HG03521 (cell line): Measurements from ENCODE around the gene TBC1D16.

Source experiments
- ATAC-seq: cut with Tn5 transposase; IDR thresholded peaks from one replicate; pipeline ENCODE4 v1.9.1; 2021; ENCODE audit warnings: mild to moderate bottlenecking, moderate library complexity; ENCODE audit not compliant: unreplicated experiment

The TBC1D16 gene

DNA sequence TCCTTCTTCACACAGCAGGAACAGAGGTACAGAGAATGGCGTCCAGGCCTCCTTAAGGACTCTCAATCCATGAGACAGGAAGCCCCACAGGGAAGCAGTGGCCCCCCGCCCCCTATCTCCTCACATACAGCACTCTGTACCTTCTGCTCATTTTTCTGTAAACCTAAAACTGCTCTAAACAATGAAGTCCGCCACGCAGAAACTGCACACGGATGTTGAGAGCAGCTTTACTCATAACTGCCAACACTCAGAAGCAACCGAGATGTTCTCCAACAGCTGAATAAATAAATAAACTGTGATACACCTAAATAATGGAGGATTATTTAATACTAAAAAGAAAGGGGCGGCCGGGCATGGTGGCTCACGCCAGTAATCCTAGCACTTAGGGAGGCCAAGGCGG lies 9.9 kb downstream of the TBC1D16 start:
- no peak for ATAC-seq

DNA sequence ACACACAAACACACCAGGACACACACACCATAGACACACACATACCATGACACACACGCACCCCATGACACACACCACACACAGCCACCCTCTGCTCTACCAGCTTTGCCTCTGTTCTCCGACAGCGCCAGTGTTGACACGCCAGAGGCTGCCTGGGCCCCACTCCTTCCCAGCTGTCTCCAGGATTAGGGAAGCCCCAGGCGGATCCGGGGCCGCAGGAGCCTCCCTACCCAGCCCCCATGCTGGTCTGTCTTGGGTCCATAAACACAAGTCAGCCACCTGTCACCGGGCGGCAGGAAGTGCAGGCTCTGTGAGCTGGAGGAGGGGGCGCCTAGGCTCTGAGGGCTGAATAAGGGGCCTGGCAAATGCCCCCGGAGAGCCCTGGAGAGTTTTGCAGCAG lies 10.5 kb downstream of the TBC1D16 start:
- no peak for ATAC-seq

DNA sequence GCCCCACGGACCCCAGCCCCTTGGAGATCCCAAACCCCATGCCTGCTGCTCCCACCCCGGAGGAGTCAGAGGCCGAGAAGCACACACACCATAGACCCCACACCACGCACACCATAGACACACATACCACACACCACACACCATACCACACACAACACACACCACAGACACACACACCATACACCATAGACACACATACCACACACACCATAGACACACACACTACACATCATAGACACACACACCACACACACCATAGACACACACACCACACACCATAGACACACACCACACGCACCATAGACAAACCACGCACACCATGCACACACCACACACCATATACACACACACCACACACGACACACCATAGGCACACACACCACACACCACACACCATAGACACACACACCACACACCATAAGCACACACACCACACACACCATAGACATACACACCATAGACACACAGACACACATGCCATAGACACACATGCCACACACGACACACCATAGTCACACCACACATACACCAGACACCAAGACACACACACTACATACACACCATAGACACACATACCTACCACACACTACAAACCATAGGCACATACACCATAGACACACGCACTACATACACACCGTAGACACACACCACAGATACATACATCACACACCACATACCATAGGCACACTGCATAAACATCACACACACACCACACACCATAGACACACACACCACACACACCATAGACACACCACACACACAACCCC lies 11.3 kb downstream of the TBC1D16 start:
- no peak for ATAC-seq

DNA sequence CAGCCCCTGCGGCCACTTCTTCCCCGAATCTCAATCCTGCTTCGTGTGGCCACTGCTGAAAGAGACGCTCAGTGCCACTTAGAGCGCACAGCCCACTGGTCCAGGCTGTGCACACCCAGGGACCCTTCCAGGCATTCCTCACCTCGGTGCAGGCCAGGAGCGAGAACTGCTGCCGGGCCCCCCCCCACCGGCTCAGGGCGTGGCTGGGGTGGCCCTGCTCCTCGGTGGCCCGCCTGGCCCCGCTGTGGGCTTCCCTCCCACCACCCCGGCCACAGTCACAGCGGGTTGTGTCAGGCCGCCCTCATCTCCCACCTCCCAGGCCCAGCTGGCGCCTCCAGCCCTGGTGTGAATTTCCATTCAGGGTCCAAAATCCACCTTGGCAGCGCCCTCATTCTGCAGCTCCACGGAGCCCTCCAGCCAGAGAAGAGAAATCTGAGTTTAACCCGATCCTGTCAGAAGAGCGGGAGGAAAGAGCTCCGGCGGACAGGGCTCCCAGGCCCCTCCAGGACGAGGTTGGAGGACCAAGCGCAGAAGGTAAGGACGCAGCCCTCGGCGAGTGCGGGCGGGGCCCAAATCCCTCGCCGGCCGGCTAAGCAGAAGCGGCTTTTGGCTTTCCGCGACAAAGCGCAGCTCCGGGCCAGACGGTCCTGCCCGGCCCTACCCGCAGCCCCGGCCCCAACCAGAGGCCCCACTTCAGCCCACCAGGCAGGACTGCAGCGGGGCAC lies 12.0 kb downstream of the TBC1D16 start:
- ATAC-seq = no peak

DNA sequence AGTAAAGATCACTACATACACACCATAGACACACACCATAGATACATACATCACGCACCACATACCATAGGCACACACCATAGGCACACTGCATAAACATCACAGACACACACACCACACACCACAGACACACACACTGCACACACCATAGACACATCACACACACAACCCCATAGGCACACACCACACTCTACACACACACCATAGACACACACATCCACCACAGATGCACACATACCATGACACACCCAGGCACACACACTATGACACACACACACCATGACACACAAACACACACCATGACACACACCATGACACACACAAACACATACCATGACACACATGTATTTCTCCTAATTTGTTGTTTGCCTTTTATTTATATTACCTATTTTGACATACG lies 14.1 kb downstream of the TBC1D16 start:
- ATAC-seq = no peak

DNA sequence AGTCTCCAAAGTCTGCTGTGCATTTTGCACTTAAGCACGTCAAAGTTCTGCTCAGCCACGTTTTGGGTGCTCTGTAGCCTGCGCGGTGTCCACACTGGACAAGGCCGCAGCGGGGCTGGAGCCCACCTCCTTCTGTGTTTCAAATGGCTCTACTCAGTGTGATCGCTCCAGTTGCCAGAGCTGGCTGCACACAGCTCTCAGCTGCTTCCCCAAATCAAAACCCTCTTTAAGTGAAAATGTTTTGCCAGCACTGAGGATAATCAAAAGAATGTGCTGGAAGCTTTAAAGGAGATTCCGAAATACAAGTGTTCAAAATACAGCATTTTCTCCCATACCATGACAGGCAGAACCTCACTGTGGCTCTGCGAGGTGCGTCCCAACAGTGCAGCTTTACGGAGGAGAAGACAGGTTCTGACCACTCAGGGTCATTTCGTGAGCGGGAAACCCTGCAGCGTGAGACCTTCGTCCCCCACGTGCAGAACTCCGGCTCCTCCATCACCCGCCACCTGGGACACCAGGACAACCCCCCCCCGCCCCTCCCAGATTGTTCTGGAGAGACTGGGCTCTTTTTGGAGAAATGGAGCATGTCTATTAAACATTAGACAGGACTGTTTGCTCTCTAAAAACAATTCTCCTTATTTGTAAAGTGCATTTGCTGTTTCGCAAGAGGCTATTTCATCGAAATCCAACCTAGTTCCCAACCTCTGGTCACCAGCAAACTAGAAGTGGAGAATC lies 16.6 kb downstream of the TBC1D16 start:
- ATAC-seq = no peak

DNA sequence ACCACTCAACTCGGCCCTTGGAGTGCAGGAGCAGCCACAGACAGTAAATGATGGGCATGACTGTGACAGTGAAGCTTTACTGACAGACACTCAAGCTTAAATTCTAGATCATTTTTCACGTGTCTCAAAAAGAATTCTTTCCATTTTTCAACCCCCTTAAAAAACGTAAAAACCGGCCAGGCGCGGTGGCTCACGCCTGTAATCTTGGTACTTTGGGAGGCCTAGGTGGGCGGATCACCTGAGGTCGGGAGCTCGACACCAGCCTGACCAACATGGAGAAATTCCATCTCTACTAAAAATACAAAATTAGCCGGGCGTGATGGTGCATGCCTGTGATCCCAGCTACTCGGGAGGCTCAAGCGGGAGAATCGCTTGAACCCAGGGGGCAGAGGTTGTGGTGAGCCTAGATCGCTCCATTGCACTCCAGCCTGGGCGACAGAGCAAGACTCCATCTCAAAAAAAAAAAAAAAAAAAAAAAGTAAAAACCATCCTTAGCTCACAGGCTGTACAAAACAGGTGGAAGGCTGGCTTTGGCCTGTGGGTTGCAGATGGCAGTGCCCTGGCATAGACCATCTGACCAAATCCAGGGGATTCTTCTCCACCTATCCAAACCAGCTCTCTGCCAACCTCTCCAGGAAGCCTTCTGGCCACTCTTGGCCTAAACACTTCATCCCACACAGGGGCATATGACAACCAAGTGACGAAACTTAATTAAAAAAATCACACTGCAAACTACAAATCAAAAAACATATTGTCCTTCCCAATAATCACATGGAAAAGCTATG lies 18.3 kb downstream of the TBC1D16 start:
- ATAC-seq = no peak

DNA sequence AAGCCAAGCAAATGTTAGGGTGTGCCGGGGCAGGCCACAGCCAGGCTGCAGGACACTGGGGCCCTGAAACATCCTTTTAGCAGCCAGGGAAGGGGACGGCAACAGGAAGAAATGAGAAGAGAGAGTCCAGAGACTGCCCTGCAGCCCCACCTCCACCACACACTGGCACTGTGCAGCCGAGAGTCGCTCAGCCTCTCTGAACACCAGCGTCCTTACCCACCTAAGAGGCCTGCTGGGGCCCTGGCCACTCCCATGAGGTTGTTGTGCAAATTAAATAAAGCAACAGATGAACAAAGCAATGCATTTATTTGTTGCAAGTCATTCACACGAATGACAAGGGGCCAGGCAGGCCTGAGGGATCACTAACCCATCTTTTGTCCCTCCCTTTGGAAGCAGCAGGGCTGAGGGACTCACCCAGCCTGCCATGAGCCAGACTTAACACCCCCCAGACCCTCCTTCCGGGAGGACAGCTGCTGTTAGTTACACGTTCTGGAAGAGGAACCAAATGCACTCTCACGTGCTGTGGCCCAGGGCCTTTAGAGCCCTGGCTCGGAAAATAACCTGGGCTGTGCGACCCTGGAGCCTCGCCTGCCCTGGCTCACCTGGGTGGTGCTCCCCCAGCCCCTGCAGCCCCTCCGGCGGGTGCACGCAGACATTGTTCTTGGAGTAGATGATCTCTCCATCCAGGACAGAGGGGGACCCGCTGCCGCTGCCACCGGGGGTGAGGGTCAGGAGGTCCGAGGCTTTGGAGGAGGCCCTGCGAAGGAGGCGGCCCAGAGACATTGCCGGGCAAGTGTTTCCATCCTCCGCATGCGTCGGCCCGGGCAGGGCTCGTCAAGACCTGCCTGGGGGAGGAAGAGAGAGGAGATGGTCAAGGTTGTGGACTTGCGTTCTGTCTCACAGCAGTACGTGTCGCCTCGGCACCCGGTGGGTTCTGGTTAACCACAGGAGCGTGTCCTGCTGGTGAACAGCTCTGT lies 22.6 kb downstream of the TBC1D16 start:
- ATAC-seq = no peak

DNA sequence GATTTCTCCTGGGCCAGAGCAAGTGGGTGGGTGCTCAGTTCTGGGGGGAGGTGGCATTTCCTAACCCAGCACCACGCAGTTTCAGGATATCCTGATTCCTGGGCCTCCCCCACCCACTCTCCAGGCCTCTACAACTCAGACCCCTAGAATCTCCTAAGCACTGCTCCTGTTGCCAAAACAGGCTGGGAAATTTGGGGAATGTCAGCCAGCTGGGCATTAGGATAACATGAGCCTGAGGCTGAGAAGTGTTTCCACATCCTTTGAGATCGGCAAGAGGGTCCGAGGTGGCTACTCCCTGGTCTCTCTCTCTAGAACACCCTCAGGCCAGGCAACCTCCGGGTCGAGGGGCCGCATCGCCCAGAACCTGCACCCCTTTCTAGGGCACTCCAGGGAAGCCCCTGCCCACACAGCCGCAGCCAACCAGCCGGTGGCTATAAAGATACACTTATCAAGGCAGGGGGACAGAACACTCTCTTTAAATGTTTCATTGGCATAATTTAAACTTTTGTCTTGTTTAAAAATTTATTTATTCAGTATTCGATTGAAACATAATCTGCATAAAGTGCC lies 23.6 kb downstream of the TBC1D16 start:
- ATAC-seq = no peak

DNA sequence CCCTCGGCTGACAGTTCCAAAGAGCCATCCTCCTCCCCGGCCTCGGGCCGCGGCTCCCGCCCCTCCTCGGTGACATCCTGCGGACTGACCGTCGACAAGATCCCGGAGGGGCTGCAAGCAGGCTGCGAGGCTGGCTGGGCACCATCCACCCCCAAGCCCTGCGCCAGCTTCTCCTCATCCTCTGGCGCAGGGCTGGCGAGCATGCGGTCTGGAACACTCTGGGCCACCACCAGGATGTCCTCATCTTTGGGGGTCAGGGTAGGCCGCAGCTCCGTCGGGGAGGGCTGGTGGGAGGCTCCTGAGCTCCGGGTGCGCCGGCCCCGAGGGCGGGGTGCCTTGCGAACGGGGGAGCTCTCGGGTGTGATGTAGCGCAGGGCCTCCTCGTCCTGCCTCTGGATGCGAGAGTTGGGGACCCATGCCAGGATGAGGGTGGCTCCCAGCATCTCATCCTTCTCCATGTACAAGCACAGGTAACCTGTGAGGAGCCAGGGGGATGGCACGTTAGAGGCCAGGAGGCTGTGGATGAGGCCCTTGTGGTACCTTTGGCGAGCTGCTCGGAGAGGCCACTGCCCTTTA lies 25.3 kb downstream of the TBC1D16 start:
- no peak for ATAC-seq

DNA sequence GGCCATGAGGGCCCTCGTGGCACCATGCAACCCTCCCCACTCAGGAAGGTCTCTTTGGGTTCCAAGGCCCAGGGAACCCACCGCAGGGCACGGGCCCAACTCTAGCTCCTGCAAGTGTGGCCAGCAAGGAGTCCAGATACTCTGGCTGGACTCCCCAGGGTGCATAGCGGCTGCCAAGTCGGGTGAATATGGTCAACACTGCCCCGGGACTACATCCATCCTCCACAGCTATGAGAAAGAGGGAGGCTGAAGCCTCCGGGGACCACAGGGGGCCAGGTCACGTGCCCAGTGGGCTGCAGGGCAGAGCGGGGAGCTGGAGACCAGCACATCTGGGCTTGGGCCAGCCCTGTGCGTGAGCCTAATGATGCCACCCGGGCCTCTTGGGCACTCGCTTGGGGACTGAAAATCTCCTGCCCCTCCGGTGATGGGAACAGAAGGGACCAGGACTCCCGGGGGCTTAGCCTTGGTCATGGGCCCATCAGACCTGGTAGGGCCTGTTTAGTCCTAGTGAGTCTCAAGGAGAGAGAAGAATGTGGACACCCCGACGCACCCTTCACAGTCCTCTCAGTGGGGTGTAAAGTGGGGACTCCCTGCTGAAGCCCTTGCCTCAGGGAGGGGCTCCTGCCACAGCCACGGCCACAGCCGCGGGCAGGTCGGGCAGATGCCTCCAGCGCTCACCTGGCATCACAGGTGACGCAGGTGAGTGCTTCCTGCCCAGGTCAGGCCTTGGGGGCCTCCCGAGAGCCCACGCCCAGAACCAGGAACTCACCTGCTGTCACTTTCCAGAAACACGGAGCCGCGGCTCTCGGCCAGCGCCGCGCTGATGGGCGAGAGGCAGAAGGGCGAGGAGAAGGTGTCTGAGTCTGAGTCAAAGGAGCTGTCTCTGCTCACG lies 26.0 kb downstream of the TBC1D16 start:
- no peak for ATAC-seq

DNA sequence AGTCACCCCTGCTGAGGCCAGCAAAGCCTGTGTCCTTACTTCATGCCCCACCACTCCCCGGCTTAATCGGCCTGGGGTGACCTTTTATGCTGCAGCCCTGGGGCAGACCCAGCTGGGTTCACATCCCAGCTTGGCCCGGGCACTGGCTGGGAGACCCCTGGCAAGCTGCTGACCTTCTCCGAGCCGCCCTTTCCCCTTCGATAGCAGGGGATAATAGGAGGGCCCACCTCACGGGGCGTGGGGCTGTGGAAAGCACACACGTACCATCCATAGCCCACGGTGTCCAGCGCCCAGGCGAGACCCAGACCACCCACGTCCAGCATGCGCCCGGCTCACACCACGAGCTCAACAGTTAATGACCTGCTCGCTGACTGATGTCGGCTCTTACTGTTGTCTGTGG lies 26.8 kb downstream of the TBC1D16 start:
- ATAC-seq = no peak

DNA sequence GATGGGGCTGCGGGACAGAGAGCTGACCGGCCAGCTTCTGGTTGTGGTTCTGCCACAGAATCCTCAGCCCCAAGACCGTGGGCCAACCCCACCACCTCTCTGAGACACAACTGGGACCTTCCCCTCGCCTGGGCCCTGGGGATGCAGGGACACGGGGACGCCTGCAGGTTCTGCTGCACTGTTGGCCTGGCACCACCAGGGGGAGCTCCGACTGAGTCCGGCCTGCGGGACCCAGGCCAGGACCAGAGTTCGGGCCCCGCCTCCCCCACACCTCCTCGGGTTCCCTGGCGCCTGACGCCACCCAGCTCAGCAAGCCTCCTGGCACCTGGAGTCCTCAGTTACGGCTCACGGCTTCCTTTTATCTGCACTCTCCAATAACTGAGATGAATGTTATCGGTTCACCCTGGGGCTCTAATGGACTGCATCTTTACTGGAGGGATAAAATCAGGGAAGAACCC lies 27.3 kb downstream of the TBC1D16 start:
- ATAC-seq = no peak

DNA sequence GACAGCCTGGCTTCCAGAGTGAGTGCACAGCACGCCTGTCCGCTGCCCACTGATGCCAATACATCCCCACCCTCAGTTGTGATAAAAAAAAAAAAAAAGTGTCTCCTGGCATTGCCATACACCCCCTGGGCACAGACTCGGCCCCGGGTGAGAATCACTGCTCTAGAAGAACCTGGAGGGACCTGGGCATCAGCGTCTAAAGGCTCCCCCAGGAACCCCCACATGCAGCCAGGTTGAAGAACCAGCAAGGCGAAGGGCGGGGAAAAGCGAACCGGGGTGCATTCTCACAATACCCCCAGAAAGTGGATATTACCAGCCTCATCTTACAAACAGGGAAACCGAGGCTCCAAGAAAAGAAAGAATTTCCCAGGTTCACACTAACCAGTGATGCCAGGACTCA lies 27.7 kb downstream of the TBC1D16 start:
- no peak for ATAC-seq

DNA sequence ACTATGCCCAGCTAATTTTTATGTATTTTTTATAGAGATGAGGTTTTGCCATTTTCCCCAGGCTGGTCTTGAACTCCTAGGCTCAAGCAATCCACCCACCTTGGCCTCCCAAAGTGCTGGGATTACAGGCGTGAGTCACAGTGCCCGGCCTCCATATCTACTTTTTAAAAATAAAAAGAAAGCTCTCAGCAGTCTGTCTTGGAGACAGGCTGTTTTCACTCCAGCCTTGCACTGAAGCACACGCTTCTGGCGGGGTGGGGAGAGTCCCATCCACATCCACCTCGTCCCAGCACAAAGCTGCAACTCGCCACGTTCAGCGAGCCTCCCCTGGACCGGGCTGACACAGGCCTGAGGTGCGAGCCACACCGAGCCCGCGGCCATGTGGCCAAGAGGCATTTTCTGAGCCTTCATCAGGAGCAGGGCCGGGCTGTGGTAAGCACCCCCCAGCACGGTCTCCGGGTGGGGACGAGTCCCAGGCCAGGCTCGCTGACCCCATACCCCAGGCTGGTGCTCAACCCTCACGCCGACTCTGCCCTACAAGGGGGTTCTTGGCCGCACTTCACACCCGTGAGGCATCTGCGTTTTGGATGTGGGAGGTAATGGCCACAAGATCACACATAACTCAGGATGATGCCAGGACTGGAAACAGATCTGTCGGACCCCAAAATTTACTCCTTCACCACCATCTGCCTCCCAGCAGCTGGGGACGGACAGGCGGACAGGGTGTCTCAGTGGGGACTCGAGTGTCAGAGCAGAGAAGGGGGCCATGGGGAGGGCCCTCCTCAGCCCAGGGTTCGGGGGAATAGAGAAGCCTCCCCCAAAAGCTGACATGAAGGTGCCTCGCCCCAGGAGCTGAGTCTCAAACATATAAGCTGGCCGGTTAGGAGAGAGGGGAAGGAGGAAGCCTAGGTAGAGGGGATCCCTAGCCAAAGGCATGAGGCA lies 28.6 kb downstream of the TBC1D16 start:
- ATAC-seq = no peak

DNA sequence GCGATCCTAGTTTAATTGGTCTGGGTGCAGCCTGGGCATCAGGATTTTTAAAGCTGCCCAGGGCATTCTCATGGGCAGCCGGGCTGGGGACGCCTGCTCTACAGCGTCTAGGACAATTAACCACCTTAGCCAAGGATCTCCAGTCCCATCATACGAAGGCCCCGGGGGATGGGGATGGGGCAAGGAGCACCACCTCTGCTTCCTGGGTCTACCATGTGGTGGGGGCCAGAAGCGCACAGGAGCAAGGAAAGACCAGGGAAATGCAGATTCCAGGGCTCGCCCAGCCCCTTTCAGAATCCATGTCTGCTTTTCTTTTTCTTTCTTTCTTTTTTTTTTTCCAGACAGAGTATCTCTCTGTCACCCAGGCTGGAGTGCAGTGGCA lies 29.3 kb downstream of the TBC1D16 start:
- ATAC-seq = no peak
